Fibroblast of skin of back (primary cell): ENCODE measurements around the gene DDB1. TPM values are rescaled to one million over a fixed set of nuclear protein-coding genes. Genes with fewer than 3 reads are reported as not detected.

Experiments used
- DNase-seq: peaks from one replicate; pipeline ENCODE4 v3.0.0-alpha.2; 2013
- polyA plus RNA-seq, 2 experiments: library from polyadenylated mRNA; unstranded; fragments of 120-200 nt; gene quantifications; one replicate each; pipeline ENCODE4 v1.2.1, GENCODE V29; 2013; ENCODE audit not compliant: insufficient read length in 2 of 2

Gene DDB1
- polyA plus RNA-seq (2013, experiment 1 of 2; ENCODE audit: insufficient read length), result 175 TPM
- polyA plus RNA-seq (2013, experiment 2 of 2; ENCODE audit: insufficient read length), result 145 TPM

DNA sequence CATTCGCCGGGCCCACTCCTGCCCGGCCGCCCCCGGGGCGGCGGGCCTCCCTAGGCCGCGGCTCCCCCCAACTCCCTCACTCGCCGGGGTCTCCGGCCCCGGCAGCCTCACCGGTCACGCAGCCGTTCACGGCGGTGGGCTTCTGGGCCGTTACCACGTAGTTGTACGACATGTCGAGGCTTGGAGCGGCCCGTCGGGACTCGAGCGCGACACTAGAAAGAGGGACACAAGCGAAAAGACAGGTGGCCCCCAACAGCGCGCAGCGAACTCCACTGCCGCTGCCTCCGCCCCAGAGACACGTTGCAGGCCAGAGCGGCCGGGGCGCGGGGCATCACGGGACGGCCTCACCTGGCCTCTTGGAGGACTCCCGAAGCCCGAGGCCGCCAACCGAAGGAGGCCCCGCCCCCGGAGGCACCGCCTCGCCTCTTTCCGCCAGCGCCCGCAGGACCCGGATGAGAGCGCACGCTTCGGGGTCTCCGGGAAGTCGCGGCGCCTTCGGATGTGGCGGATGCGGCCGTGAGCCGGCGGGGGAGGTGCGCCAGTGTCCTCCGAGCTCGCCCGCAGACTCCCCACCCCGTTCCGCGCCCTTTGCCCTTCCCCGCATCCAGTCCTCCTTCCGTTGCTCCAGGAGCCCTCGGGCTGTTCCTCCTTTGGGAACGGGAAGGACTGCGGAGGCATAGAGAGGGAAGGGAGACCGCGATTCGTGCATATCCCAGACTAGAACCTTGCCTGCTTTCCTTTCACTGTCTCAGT is at the start of gene DDB1, which contains the start of gene TKFC:
TSS of gene DDB1 (minus strand) at position 309 of the 753 bp plus-strand sequence. CDS start at position 172, 137 bp downstream.
TSS of gene TKFC (plus strand) at position 432 of the 753 bp plus-strand sequence. CDS start 1,501 bp downstream, outside the sequence.
- DNase-seq, result peak; percentile 94

DNA sequence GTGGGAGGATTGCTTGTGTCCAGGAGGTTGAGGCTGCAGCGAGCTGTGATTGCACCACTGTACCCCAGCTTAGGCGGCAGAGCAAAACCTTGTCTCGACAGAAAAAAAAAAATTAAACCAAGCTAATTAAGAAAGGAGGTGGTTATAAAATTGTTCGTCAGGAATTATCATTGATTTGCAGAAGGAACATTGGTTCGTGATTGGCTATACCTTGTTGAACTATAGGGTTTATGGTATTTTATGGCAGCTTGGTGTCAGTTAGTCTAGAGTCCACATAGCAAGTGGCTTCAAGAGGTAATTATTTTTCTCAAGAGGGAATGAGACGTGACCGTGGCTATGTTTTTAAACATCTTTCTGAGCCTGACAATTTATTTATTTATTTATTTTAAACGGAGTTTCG is 48.0 kb upstream of the DDB1 start:
- DNase-seq, result no peak

DNA sequence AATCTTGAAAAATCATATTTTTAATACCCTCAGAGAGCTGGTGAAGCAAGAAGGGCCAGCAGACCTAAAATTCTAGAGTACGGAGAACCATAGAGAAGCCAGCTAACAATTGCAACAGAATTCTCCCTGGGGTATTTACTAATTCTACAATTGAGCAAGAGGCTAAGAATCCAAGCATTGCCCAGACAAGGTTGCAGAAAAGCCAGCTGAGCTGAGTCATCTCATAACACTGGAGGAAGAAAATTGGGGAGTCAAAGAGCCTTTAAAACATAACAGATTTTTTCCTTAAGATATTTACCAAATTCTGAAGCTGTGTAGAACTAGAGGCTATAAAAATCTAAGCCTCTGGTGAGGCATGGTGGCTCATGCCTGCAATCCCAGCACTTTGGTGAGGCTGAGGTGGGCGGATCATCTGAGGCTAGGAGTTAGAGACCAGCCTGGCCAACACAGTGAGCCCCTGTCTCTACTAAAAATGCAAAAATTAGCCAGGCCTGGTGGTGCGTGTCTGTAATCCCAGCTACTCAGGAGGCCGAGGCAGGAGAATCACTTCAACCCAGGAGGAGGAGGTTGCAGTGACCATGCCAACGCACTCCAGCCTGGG is 45.9 kb upstream of the DDB1 start:
- peak; percentile 95 for DNase-seq

- peak; percentile 20 for DNase-seq
Measured at GRCh38 chr11:61377461-61378160, 44.7 kb upstream of the DDB1 start.

- DNase-seq, result no peak
Measured at GRCh38 chr11:61375761-61376108, 42.8 kb upstream of the DDB1 start.

- DNase-seq, result no peak
Measured at GRCh38 chr11:61372659-61373420, 39.9 kb upstream of the DDB1 start.

GRCh38 chr11:61370349-61371005 is 37.6 kb upstream of the DDB1 start:
- no peak for DNase-seq

GRCh38 chr11:61369372-61370348 is 36.8 kb upstream of the DDB1 start:
- DNase-seq, result no peak

- DNase-seq, result no peak
Measured at GRCh38 chr11:61368646-61369045, 35.7 kb upstream of the DDB1 start.

DNA sequence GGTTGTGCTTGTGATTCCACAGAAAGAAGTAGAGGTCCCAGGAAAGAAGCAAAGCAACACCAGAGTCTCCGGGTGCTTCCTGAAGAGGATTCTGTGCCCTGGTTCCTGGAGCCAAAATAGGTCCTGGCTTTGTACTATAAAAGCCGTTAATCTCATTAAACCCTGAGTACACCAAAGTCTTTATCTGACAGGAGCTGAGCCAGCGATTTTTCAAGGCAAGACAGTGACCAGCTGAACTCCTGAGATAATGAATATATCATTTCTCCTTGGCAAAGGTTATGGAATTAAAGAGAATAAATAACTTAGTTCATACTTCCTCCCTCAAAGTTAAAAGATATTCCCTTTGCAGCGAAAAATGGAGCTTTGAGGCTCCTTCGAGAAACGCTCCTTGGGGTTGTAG is 34.5 kb upstream of the DDB1 start:
- no peak for DNase-seq

DNA sequence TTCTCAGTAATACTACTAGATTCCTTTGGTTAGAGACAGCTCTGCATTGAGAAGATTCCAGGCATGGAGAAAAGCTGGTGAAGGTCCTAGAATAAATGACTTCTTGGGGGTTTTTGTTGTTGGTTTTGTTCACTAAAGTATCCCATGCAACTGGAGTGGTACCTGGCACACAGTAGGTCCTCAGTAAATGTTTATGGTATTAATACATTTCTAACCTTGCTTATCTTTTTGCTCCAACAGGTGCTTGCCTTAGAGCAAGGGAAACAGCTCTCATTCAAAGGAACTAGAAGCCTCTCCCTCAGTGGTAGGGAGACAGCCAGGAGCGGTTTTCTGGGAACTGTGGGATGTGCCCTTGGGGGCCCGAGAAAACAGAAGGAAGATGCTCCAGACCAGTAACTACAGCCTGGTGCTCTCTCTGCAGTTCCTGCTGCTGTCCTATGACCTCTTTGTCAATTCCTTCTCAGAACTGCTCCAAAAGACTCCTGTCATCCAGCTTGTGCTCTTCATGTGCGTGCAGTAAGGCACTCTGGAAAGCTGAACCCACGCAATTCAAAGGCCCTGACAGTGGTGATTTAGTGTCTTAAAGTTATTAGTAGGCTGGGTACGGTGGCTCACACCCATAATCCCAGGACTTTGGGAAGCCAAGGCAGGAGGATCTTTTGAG is 31.2 kb upstream of the DDB1 start:
- DNase-seq, result no peak

GRCh38 chr11:61362542-61362875 is 29.6 kb upstream of the DDB1 start:
- peak; percentile 47 for DNase-seq

- peak; percentile 94 for DNase-seq
Measured at GRCh38 chr11:61361741-61362541, 29.0 kb upstream of the DDB1 start, which contains the start of the genes CYB561A3 and TMEM138. Gene CYB561A3 (minus strand): TSS chr11:61361882. CDS start chr11:61356713, 5,169 bp downstream. Gene TMEM138 (plus strand): TSS chr11:61362374. CDS start chr11:61364391, 2,017 bp downstream.

DNA sequence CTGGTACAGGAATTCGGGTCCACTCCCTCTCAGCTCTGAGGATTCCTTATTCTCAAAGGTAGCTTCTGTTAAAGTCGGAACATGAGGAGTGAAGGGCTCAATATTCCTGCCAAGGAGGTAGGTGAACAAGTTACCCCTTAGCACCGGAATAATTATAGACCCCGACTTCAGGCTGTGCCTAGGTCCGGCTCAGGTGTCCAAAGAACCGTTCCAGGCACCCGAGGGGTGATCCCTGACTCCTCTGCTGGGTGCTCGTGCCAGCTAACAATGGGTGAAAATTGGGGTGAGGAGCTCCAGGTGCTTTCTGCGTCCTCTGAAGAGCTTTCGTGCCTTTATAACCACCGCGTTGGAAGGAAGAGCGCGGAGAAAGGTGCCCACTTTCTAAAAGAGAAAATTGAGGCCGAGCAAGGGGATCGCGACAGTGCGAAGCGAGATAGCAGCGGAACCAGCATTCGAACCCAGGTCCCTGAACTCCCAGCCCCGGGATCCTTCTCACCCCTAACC is 28.4 kb upstream of the DDB1 start:
- no peak for DNase-seq

DNA sequence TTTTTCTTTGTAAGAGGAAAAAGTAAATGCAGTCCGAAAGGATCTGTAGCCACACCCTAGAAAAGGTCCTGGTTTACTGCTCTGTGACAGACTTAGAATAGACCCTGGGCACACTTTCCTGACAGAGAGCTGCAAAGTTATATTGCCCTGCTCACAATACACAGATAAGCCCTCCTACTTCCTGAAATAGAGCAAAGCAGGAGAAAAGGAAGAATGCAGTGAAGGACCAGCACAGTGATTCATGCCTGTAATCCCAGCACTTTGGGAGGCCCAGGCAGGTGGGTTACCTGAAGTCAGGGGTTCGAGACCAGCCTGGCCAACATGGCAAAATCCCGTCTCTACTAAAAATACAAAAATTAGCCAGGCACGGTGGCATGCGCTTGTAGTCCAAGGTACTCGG is 26.6 kb upstream of the DDB1 start:
- DNase-seq, result no peak

DNA sequence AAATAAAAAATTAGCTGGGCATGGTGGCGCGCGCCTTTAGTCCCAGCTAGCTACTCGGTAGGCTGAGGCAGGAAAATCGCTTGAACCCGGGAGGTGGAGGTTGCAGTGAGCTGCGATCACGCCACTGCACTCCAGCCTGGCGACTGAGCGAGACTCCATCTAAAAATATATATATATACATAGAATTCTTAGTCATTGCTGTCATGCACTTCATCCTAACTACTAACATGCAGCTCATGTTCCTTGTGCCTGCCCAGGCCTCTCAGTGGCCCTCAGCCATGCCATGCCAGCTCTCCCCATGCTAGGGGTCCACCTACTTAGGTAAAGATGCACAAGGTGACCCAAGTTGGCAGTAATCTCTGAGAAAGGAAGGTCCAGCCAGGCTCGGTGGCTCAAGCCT is 25.7 kb upstream of the DDB1 start:
- DNase-seq, result no peak

DNA sequence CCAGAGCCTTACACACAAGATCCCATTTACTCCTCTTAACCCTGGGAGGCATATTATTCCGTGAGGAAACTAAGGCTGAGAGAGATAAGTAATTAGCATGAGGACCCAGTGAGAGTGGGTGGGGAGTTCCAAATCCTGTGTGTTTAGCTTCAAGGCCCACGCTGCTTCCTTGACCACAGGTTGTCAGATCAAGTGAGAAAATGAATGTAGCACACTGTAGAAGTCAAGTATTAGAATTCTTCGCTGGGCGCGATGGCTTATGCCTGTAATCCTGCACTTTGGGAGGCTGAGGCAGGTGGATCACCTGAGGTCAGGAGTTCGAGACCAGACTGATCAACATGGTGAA is 25.0 kb upstream of the DDB1 start:
- no peak for DNase-seq

DNA sequence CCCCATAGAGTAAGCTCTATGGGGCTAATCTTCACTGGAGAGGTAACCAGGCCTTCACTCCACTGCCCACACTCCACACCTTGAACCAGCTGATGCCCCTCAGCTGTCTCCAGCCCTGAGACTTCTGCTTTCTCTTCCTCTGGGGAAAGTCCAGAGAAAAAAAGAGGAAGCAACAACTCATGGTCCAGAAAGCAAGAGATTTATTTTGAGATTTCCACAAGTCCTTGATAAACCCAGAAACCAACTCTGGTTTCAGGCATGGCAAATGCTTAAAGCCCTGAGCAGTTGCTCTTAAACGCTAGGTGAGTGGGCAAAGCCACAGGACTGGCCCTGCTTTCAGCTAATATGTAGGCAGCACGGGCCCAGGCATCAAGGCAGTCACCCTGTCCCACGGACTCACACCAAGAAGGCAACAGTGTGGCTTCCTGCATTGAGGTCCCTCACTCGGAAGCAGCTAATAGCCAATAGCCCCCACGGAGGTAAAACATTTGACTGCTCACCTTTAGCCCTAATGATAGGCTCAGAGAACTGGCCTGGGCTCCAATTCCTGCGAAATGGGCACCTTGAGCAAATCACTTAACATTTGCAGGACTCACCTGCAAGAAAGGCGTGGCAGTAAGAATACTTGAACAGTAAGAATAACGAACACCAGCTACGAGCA is 24.5 kb upstream of the DDB1 start:
- no peak for DNase-seq

DNA sequence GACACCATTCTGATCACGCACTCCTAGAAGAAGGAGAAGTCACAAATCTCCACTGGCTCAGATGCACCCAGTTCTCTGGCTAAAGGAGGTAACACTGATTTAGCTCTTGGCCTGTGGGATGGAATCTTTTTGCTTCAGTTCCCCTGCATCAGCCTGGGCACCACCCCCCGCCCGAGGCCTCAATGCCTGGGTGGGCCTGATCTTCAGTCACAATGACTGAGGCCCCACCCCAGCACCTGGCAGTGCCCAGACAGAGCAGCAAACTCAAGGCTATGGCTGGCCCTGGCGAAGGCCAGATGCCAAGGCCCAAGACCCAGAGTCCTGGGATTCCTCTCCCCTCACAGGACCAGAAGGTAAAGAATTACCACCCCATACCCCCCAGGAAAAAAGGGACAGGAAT is 23.8 kb upstream of the DDB1 start:
- no peak for DNase-seq
